Stomach (tissue), 9 donors: ENCODE data around the gene VPS72. TPM values are rescaled to one million over a fixed set of nuclear protein-coding genes. Genes with fewer than 3 reads are reported as not detected.

Source experiments
- DNase-seq, 2 donors: peaks; one replicate each; pipeline versions ENCODE4 v3.0.0 to v3.0.0-alpha.2; 2013 to 2019
- H3K27ac ChIP-seq, 5 donors: fragments of 200-600 bp in 4 of 5; sonication (generic) in 4 of 5; one replicate each; pipeline ENCODE4 v1.5.1; 2013 to 2019; ENCODE audit warnings: mild to moderate bottlenecking in 1 of 5, moderate library complexity in 1 of 5
- H3K27me3 ChIP-seq, 3 donors: fragments of 200-600 bp; sonication (generic); one replicate each; pipeline ENCODE4 v1.5.1; 2017 to 2019; ENCODE audit warnings: mixed run types in 1 of 3
- H3K36me3 ChIP-seq, 4 donors: fragments of 200-600 bp; sonication (generic); 1 replicate in 3 of 4; 2 replicates in 1 of 4; pipeline ENCODE4 v1.5.1; 2016 to 2019
- H3K4me1 ChIP-seq, 4 donors: fragments of 200-600 bp; sonication (generic); one replicate each; pipeline ENCODE4 v1.5.1; 2016 to 2019
- H3K4me3 ChIP-seq, 4 donors: fragments of 200-600 bp; sonication (generic) in 3 of 4; one replicate each; pipeline ENCODE4 v1.5.1; 2016 to 2019; ENCODE audit warnings: mild to moderate bottlenecking in 1 of 4
- H3K9me3 ChIP-seq, 4 donors: fragments of 200-600 bp; sonication (generic); one replicate each; pipeline ENCODE4 v1.5.1; 2016 to 2019
- CTCF ChIP-seq, 7 experiments: fragments of 450-650 bp in 4 of 7; fragments of 200-600 bp in 3 of 7; sonication (generic) in 3 of 7; IDR thresholded peaks; one replicate each; pipeline ENCODE4 v1.5.1; 2016 to 2019; ENCODE audit warnings: antibody characterized with exemption in 7 of 7, control low read depth in 2 of 7, mild to moderate bottlenecking in 1 of 7
- EP300 ChIP-seq: sonication (generic); formaldehyde crosslinking; IDR thresholded peaks from one replicate; pipeline ENCODE4 v1.6.1; 2017; ENCODE audit warnings: antibody characterized with exemption
- POLR2A ChIP-seq, 4 donors: fragments of 450-650 bp; IDR thresholded peaks; one replicate each; pipeline ENCODE4 v1.6.1; 2016; ENCODE audit warnings: antibody characterized with exemption in 4 of 4, control low read depth in 2 of 4, mild to moderate bottlenecking in 1 of 4, moderate library complexity in 1 of 4
- POLR2AphosphoS5 ChIP-seq, 3 donors: sonication (generic); formaldehyde crosslinking; IDR thresholded peaks; one replicate each; pipeline ENCODE4 v1.6.1; 2016; ENCODE audit warnings: antibody characterized with exemption in 3 of 3
- WGBS, 5 donors: extraction: QIAGEN DNeasy Blood & Tissue Kit in 3 of 5; methylation state at CpG; one replicate each; pipeline versions ENCODE4 v1.1.5 to v1.1.7; 2013 to 2018; 5-methylcytosine and 5-hydroxymethylcytosine counted together
- intact Hi-C: fragments of 100-400 bp; cut with DNase I; formaldehyde crosslinking; loops from one replicate; pipeline ENCODE4 v1.15.1; 2023; ENCODE audit warnings: low total_unique reads
- polyA plus RNA-seq, 3 donors: library from polyadenylated mRNA; stranded (reverse); fragments of 200-250 nt; gene quantifications; one replicate each; pipeline ENCODE4 v1.2.3, GENCODE V29; 2013
- total RNA-seq, 5 donors: library from RNA; depleted of rRNA; stranded (reverse); fragments of >200 nt; gene quantifications; one replicate each; pipeline versions ENCODE4 v1.1.0 to v1.2.3, GENCODE V29; 2014 to 2016
- donor health status: healthy with polysubstance abuse.
- donor health status: Bipolar disorder and iron deficiency.
- donor health status: healthy.

VPS72 gene
- total and polyA plus RNA-seq, 8 donors, result 19.1 to 61.6 (median 31.2) TPM

- H3K36me3 ChIP-seq, result peaks cover 0 to 19% (median 4%) of the 10 kb centered on the region in 4 donors
- peak overlapping the region in 1 of 5 donors; percentile 86 for H3K27ac ChIP-seq
- peaks cover 9 to 52% (median 33%) of the 10 kb centered on the region in 4 donors for H3K4me1 ChIP-seq
- no peak overlapping the region for H3K4me3 ChIP-seq
- 68 to 83% (median 75%) methylated on average over 4 to 7 of the region's 7 CpGs for WGBS, 5 donors
- no peak for DNase-seq
- TF ChIP-seq POLR2AphosphoS5 (IDR thresholded peaks at IDR 0.05) (no peak), CTCF (IDR thresholded peaks at IDR 0.05) (no peak), EP300 (no peak), POLR2A (IDR thresholded peaks at IDR 0.05) (no peak)
- intact Hi-C loops, result no loop called here
- no peaks in the 10 kb centered on the region for H3K9me3 ChIP-seq
- H3K27me3 ChIP-seq, result peaks cover 0 to 12% (median 9%) of the 10 kb centered on the region in 3 donors
Measured at GRCh38 chr1:151143057-151143435, 47.0 kb downstream of the VPS72 start.

GRCh38 chr1:151142411-151143056, 47.5 kb downstream of the VPS72 start:
- Histone ChIP-seq H3K36me3 (peaks cover 0 to 19% (median 4%) of the 10 kb centered on the region in 4 donors), H3K27me3 (peaks cover 0 to 12% (median 9%) of the 10 kb centered on the region in 3 donors), H3K27ac (no peak overlapping the region), H3K4me1 (peaks cover 9 to 49% (median 31%) of the 10 kb centered on the region in 4 donors), H3K9me3 (no peaks in the 10 kb centered on the region), H3K4me3 (no peak overlapping the region)
- WGBS, 5 donors, result 72 to 93% (median 92%) methylated on average over 4 to 5 of the region's 5 CpGs
- TF ChIP-seq EP300, result no peak
- TF ChIP-seq CTCF (IDR thresholded peaks at IDR 0.05), result no peak
- TF ChIP-seq POLR2A (IDR thresholded peaks at IDR 0.05), result no peak
- intact Hi-C loops, result no loop called here
- DNase-seq, result no peak

- DNase-seq, result no peak
- H3K27me3 ChIP-seq, result peaks cover 0 to 7% (median 4%) of the 10 kb centered on the region in 3 donors
- 87 to 94% (median 91%) methylated on average over 7 of the region's 7 CpGs for WGBS, 5 donors
- no peak overlapping the region for H3K27ac ChIP-seq
- H3K4me3 ChIP-seq, result no peak overlapping the region
- H3K9me3 ChIP-seq, result no peaks in the 10 kb centered on the region
- intact Hi-C loops, result no loop called here
- peaks cover 0 to 41% (median 20%) of the 10 kb centered on the region in 4 donors for H3K36me3 ChIP-seq
- no peak for TF ChIP-seq POLR2AphosphoS5 (IDR thresholded peaks at IDR 0.05)
- TF ChIP-seq EP300, result no peak
- TF ChIP-seq POLR2A (IDR thresholded peaks at IDR 0.05), result no peak
- TF ChIP-seq CTCF (IDR thresholded peaks at IDR 0.05), result no peak
- H3K4me1 ChIP-seq, result peaks cover 0 to 7% (median 4%) of the 10 kb centered on the region in 4 donors
Measured at GRCh38 chr1:151137789-151138188, 52.2 kb downstream of the VPS72 start.

- Histone ChIP-seq H3K27me3 (peaks cover 0 to 27% (median 22%) of the 10 kb centered on the region in 3 donors), H3K4me3 (no peak overlapping the region), H3K4me1 (peaks cover 14 to 26% (median 22%) of the 10 kb centered on the region in 4 donors), H3K9me3 (no peaks in the 10 kb centered on the region), H3K27ac (no peak overlapping the region), H3K36me3 (peaks cover 0 to 41% (median 20%) of the 10 kb centered on the region in 4 donors)
- DNase-seq, result no peak
- TF ChIP-seq EP300, result no peak
- TF ChIP-seq POLR2AphosphoS5 (IDR thresholded peaks at IDR 0.05), result no peak
- TF ChIP-seq CTCF (IDR thresholded peaks at IDR 0.05), result no peak
- TF ChIP-seq POLR2A (IDR thresholded peaks at IDR 0.05), result no peak
- intact Hi-C loops, result no loop called here
- 80 to 93% (median 87%) methylated on average over 11 to 12 of the region's 12 CpGs for WGBS, 5 donors
Measured at GRCh38 chr1:151135433-151136385, 54.3 kb downstream of the VPS72 start.
